T-helper 9 cell (primary cell): ENCODE data around the gene HOXD11.

ENCODE experiments used
- DNase-seq: peaks from one replicate; pipeline ENCODE4 v3.0.0-alpha.2; 2020

Gene HOXD11

DNA sequence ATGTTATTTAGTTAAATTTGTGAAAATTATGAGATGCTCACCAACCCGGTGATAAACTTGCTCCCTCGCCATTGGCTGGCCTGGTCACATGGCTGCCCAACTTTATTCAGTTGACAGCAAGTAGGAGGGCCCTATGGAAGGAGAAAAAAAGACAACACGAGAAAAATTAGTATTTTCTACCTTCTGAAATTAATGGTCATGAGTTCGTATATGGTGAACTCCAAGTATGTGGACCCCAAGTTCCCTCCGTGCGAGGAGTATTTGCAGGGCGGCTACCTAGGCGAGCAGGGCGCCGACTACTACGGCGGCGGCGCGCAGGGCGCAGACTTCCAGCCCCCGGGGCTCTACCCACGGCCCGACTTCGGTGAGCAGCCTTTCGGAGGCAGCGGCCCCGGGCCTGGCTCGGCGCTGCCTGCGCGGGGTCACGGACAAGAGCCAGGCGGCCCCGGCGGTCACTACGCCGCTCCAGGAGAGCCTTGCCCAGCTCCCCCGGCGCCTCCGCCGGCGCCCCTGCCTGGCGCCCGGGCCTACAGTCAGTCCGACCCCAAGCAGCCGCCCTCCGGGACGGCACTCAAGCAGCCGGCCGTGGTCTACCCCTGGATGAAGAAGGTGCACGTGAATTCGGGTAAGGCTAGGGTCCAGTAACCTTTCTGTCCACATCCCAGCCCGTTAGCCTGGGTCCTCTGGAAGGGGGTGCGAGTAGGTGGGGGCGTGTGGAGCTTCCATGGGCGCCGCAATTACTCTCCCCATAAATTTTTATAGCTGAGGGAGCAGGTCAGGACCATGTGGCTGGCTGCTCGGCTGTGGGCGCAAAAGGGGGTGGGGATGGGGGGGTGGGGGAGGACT is 44.6 kb downstream of the HOXD11 start, which contains the start of gene HOXD4:
Gene HOXD4, plus strand, starts transcription at position 109 of the 846 bp plus-strand sequence. Its CDS starts 84 bp downstream, at position 193.
- no peak for DNase-seq

DNA sequence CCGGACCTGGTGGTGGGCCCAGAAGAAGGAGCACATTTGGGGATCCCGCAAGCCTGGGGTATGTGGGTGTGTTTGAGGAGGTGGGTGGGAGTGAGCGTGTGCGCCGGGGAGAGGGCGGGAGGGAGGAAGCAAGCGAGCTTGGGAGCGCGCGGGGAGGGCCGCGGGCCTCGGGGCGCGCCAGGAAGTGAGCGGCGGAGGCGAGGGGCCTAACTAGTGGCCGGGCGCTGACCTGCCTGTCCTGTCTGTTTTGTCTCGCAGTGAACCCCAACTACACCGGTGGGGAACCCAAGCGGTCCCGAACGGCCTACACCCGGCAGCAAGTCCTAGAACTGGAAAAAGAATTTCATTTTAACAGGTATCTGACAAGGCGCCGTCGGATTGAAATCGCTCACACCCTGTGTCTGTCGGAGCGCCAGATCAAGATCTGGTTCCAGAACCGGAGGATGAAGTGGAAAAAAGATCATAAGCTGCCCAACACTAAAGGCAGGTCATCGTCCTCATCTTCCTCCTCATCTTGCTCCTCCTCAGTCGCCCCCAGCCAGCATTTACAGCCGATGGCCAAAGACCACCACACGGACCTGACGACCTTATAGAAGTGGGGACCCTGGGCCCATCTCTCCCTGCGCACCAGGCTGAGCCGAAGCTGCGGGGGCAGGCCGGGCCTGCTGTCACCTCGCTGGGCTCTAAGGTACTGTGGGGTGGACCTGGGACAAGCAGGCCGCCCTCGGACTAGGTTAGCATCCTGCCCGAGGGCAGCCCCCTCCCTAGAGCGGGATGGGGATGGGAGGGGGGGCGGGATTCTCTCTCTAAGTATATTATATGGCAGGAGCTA is 45.5 kb downstream of the HOXD11 start:
- no peak for DNase-seq

- DNase-seq, result no peak
Measured at GRCh38 chr2:176154576-176155252, 47.6 kb downstream of the HOXD11 start.

- DNase-seq, result no peak
Measured at GRCh38 chr2:176155356-176156044, 48.4 kb downstream of the HOXD11 start.

DNA sequence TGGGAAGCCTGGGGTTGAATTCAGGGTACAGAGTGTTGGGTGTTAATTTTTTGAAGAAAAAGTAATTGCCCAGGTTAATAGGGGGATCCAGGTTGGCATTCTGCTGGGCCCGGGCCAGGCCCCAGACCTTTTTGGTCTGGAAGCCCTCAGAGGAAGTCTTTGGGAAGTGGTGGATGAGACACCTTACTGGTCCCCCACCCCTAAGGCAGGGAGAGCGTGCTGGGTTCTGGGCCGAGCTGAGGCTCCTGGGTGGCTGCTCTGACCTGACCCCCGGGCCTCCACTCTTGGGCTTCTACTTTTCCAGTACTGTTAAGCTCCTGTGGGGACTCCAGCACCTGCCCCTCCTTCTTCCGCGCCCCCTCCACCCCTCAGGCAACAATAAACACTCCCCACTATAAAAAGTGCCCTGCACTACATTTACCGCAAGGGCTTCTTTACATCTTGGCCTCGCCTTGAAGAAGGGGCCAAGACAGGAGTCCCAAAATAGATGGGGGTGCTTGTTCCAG is 49.3 kb downstream of the HOXD11 start:
- DNase-seq, result no peak

GRCh38 chr2:176156807-176157498 is 49.9 kb downstream of the HOXD11 start, which contains the start of gene HOXD3:
Gene HOXD3, plus strand, starts transcription at chr2:176157307. Its CDS starts 11,808 bp downstream, at chr2:176169115.
- DNase-seq, result no peak

DNA sequence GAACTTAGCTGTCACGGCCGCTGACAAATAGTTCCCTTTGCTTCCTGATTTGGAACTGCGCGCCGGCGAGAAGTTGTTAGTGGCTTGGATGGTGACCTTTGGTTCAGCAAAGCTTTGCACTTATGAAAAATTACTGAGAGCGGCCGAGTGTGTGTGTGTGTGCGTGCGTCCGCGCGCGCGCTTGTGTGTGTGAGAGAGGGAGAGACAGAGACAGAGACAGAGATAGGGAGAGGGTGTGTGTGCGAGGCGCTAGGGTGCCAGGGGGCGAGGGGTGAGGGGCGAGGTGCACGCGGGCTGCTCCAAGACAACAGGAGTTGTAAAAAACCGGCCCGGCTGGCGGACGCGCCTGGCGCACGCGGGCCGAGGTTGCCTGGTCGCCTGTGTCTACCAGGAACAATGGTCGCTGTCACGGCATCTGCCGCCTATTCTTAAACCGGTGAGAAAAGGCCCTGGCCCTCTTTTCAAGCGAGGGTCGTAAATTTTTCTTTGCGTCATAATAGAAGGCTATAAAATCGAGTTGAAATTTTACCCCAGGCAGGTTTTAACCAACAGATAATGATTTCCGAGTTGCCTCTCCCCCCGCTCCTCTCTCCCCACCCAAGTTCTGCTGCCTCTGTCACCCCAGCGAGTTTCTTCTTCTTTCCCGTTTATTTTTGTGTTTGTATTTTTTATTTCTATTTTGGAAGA is 50.6 kb downstream of the HOXD11 start:
- no peak for DNase-seq

GRCh38 chr2:176158186-176158591 is 51.1 kb downstream of the HOXD11 start:
- DNase-seq, result no peak

DNA sequence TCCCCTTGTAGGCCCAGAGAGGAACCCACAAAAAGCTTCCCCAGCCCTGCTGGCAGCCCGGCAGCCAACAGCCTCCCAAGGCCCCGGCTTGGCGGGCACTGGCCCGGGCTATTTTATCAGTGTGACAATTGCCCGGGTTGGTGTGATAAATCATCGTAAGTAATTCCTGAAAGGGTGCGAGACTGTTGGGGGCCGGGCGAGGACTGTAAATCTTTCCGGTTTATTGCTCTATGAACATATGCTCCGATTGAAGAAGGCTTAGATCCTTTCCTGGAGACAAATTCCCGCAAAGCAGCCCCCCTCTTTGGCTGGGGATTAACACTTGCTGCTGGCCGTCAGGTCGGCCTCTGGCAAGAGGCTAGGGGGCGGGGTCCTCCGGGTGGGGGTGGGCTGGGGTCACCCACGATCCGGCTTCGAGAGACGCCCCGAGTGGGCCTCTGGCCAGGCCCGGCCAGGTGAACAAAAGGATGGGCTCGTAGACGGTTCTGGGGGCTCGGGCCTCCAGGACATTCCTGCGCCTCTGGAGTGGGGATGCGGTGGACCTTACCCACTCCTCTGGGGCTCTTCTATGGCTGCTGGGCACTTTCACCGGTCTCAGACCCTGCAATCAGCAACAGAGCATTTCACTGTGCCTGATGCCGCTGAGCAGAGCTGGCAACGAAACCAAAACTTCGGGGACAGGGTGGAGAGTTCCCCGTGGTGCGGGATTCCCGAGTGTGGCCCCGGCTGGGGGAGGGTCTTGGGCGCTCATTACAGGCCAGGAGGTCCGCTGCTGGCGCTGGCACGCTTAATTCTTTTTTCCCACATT is 52.0 kb downstream of the HOXD11 start:
- no peak for DNase-seq
